ENCODE results near the gene SMPD3. TPM values are rescaled to one million over a fixed set of nuclear protein-coding genes. Genes with fewer than 3 reads are reported as not detected.
A peak's percentile ranks its signal among the peaks of the same experiment; 100 is the strongest.

The SMPD3 gene
- total and polyA plus RNA-seq, 2 experiments from 2014 or later, result 0.27 to 2.8 TPM

DNA sequence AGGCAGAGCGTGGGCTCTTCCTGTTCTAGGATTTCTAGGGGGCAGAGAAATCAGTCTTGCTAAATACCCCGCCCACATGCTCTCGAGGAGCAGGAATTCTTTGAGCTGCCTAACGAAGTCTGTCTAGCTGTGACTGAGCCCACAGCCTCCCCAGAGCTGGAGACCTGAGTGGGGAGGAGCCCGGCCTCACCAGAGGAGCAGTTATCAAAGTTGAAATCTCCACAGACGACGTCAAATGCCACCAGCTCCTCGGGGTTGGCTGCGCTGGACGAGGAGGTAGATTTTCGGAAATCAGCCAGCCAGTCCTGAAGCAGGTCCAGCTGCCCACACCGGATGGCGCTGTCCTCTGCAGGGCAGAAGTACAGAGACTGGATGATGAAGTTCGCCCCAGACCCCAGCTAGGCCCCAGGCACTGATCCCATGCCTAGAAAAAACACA, 83.7 kb downstream of the SMPD3 start:
- Histone ChIP-seq H3K27me3 (no peaks in the 10 kb centered on the region), H3K36me3 (no peaks in the 10 kb centered on the region), H3K4me3 (no peak overlapping the region), H3K9me3 (ENCODE audit: low read depth) (no peaks in the 10 kb centered on the region), H3K4me1 (ENCODE audit: low read depth) (no peaks in the 10 kb centered on the region), H3K27ac (no peak overlapping the region)
- peak in 1 of 2 donors; percentile 45 for DNase-seq (ENCODE audit: low read depth in 1 of 2, low spot score in 1 of 2)
- TF ChIP-seq, protein P1, sequence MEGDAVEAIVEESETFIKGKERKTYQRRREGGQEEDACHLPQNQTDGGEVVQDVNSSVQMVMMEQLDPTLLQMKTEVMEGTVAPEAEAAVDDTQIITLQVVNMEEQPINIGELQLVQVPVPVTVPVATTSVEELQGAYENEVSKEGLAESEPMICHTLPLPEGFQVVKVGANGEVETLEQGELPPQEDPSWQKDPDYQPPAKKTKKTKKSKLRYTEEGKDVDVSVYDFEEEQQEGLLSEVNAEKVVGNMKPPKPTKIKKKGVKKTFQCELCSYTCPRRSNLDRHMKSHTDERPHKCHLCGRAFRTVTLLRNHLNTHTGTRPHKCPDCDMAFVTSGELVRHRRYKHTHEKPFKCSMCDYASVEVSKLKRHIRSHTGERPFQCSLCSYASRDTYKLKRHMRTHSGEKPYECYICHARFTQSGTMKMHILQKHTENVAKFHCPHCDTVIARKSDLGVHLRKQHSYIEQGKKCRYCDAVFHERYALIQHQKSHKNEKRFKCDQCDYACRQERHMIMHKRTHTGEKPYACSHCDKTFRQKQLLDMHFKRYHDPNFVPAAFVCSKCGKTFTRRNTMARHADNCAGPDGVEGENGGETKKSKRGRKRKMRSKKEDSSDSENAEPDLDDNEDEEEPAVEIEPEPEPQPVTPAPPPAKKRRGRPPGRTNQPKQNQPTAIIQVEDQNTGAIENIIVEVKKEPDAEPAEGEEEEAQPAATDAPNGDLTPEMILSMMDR (IDR thresholded peaks at IDR 0.05; ENCODE audit: low read depth, low read length), result peak; percentile 17

DNA sequence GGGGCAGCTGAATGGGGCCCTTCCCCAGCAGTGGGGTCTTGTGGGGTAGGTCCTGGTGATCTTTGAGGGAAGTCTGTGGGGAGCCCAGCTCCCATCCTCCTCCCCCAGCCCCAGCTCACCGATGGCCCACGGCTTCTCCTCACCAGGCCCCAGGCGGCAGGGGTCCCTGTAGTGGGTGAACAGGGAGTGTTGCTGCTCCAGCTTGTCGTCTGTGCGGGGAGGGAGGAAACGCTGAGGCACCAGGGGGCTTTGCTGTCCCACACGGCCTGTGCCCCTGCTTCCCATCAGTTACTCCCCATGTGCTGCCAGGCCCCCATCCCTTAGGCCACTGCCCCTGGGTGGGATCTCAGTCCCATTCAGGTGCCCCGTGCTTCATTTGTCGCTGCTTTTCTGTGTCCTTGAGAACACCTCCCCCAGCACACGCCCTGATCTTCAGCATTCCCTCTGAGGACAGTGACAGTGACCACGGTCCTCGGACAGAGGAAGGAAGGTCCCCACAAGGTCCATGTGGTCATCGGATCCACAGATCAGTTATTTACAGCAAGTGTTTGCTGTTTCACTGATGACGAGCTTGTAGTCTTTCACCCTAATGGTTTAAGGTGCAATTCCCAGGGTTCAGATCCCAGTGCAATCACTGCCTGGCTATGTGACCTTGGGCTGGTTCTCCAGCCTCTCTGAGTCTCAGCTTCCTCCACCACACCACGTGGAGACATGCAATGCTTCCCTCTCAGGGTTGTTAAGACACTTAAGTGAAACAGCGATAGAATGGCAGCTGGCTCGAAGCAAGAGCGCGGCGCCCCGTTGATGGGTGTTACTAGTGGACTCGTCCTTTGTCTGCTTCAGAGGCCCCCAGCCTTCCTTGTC, 84.4 kb downstream of the SMPD3 start:
- Histone ChIP-seq H3K4me3 (no peak overlapping the region), H3K27me3 (no peaks in the 10 kb centered on the region), H3K4me1 (ENCODE audit: low read depth) (no peaks in the 10 kb centered on the region), H3K9me3 (ENCODE audit: low read depth) (no peaks in the 10 kb centered on the region), H3K36me3 (no peaks in the 10 kb centered on the region), H3K27ac (no peak overlapping the region)
- peak in 1 of 2 donors; percentile 5 for DNase-seq (ENCODE audit: low read depth in 1 of 2, low spot score in 1 of 2)
- TF ChIP-seq, protein P1 (IDR thresholded peaks at IDR 0.05; ENCODE audit: low read depth, low read length), result no peak

DNA sequence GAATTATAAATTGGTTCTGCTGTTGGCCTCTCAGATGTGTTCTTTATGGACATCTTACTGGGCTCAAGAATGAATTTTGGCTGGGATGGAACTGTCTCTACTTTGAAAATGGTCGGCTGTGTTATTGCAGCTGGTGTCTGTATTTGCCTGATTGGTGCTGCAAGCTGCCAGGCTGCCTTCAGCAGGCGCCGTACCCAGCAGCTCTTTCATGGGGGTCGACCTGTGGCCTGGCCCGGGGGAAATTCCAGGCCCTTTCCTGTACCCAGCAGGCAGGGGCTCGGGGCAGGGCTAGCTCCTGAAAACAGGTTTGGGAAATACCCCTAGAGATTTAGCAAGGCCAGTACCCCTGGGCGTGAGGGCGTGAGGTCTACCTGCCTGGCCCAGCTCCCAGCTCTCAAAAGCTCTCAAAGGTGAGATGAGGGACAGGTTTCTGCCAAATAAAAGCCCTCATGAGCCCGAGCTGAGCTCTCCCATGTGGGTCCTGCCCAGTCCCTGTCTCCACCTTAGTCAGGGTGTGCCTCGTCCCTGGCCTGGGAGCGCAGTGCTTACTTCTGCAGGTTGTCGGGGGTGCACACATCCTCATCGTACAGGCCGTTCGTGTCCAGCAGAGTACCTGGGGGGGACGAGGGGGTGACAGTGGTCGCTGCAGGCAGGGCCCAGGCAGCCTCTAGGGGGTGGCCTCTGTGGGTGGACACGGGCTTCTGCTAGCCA, 85.2 kb downstream of the SMPD3 start:
- no peaks in the 10 kb centered on the region for H3K4me1 ChIP-seq (ENCODE audit: low read depth)
- no peaks in the 10 kb centered on the region for H3K27me3 ChIP-seq
- H3K36me3 ChIP-seq, result peaks cover under 1% of the 10 kb centered on the region
- no peaks in the 10 kb centered on the region for H3K9me3 ChIP-seq (ENCODE audit: low read depth)
- no peak for DNase-seq (ENCODE audit: low read depth in 1 of 2, low spot score in 1 of 2)
- H3K4me3 ChIP-seq, result no peak overlapping the region
- no peak overlapping the region for H3K27ac ChIP-seq
- TF ChIP-seq, protein P1 (IDR thresholded peaks at IDR 0.05; ENCODE audit: low read depth, low read length), result no peak

DNA sequence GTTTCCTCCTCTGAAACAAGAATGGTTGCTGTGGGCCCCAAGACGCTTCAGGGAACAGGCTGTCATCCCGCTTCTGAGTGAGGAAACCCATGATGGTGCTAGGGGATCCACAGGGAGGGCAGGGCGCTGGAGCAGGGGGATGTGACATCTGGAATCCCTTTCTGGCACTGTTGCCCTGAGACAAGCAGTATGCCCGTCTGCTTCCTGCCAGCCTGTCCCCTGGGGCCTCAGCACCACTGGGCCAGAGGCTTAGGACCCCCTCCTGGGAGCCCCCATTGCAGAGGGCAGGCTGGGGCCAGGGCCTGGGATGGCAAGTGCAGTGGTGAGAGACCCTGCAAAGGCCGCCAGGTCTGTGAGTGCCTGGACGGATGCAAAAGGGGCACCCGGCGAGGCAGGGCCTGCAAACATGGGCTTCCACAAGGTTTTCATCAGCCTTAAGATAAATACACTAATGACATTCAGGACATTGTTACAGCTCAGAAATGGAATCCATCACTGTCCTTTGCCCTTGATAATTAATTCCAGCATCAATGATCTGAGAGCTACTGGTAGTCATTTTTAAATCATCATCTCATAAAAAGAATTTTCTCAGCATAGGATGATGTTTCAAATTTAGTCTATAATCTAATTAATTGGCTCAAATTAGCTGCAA, 85.9 kb downstream of the SMPD3 start:
- Histone ChIP-seq H3K9me3 (ENCODE audit: low read depth) (no peaks in the 10 kb centered on the region), H3K36me3 (peaks cover 6% of the 10 kb centered on the region), H3K27me3 (no peaks in the 10 kb centered on the region), H3K27ac (no peak overlapping the region), H3K4me3 (no peak overlapping the region), H3K4me1 (ENCODE audit: low read depth) (no peaks in the 10 kb centered on the region)
- TF ChIP-seq, protein P1 (IDR thresholded peaks at IDR 0.05; ENCODE audit: low read depth, low read length), result no peak
- DNase-seq (ENCODE audit: low read depth in 1 of 2, low spot score in 1 of 2), result no peak

DNA sequence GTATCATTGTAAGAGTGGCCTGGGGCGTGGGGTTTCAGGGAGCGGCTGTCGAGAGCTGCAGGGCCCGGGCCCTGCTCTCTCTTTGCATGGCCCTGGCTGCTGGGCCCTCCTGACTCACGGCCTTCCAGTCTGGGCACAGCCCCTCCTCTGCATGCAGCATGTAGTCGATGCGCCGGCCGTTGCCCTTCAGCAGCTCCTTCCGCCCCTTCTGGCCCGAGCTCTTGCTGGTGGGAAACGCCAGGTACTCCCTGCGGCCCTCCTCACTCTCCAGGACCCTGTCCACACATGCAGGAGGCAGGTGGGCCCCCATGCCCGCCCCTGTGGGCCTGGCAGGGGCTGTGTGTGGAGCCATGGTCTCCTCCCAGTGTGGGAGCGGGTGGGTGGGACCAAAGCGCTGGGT, 86.8 kb downstream of the SMPD3 start:
- no peaks in the 10 kb centered on the region for H3K9me3 ChIP-seq (ENCODE audit: low read depth)
- no peak overlapping the region for H3K27ac ChIP-seq
- H3K4me1 ChIP-seq (ENCODE audit: low read depth), result no peaks in the 10 kb centered on the region
- peaks cover 6% of the 10 kb centered on the region for H3K36me3 ChIP-seq
- H3K4me3 ChIP-seq, result no peak overlapping the region
- DNase-seq (ENCODE audit: low read depth in 1 of 2, low spot score in 1 of 2), result peak in 1 of 2 donors; percentile 18
- TF ChIP-seq, protein P1 (IDR thresholded peaks at IDR 0.05; ENCODE audit: low read depth, low read length), result no peak
- H3K27me3 ChIP-seq, result no peaks in the 10 kb centered on the region
